Colonic mucosa (tissue), 4 donors: ENCODE data around the gene NOS1. TPM values are rescaled to one million over a fixed set of nuclear protein-coding genes. Genes with fewer than 3 reads are reported as not detected.
"Not testable (repeated sequence)": the region's sequence is repeated elsewhere in the genome, so short reads cannot be mapped to it uniquely, and the experiment has no call there.

ENCODE experiments used
- DNase-seq: peaks from one replicate; pipeline ENCODE4 v3.0.0-alpha.2; 2020
- H3K27ac ChIP-seq: fragments of 200-600 bp; one replicate; pipeline ENCODE4 v1.8.0; 2021
- H3K27me3 ChIP-seq: fragments of 200-600 bp; one replicate; pipeline ENCODE4 v1.8.0; 2021
- H3K36me3 ChIP-seq: fragments of 200-600 bp; one replicate; pipeline ENCODE4 v1.8.0; 2021
- H3K4me1 ChIP-seq: fragments of 200-600 bp; one replicate; pipeline ENCODE4 v1.8.0; 2021; ENCODE audit warnings: mild to moderate bottlenecking
- H3K4me3 ChIP-seq: fragments of 200-600 bp; one replicate; pipeline ENCODE4 v1.8.0; 2021
- H3K9ac ChIP-seq, 2 donors: one replicate each; pipeline ENCODE4 v1.7.0; 2013; ENCODE audit warnings: control low read depth in 2 of 2, low read depth in 2 of 2, low read length in 2 of 2
- H3K9me3 ChIP-seq: fragments of 200-600 bp; one replicate; pipeline ENCODE4 v1.8.0; 2021
- CTCF ChIP-seq: fragments of 200-600 bp; IDR thresholded peaks from one replicate; pipeline ENCODE4 v1.8.0; 2022; ENCODE audit warnings: antibody characterized with exemption, mild to moderate bottlenecking
- intact Hi-C: fragments of 100-400 bp; cut with DNase I; formaldehyde crosslinking; loops from one replicate; pipeline ENCODE4 v1.14.1; 2022
- total RNA-seq, 2 donors: library from RNA; stranded (reverse); fragmentation: NEBNext Ultra II Directional in 1 of 2; extraction: Animal tissue kit (Norgen Biotek cat#: 25700) in 1 of 2; gene quantifications; one replicate each; pipeline ENCODE4 v1.2.1, GENCODE V29; 2021
- donor health status: healthy.
- donor health status: DM: no; HTN: no; CAD: no.
- donor health status: DM: no; HTN: no; CAD: no.

The NOS1 gene
- total RNA-seq, 2 donors from 2014 or later = 0.07 to 1.9 TPM

DNA sequence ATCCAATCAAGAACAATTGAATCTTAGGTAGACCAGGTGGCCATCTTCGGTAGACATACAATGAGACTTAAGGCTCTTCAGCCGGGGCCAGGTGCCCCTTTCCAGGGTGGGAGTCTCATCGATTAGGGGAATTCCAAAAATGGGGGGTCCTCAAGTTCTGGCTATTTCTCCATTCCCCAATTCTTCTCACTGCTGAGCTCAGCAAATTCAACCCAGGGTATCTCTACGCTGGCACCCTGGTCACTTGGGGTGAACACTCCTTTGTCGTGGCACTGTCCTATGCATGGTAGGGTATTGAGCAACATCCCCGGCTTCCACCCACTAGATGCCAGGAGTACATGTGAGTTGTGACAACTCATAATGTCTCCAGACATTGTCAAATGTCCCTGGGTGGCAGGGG lies 136.2 kb downstream of the NOS1 start:
- Histone ChIP-seq H3K27ac (no peak overlapping the region), H3K9ac (no peak overlapping the region), H3K9me3 (no peaks in the 10 kb centered on the region), H3K36me3 (no peaks in the 10 kb centered on the region), H3K4me1 (no peaks in the 10 kb centered on the region), H3K27me3 (no peaks in the 10 kb centered on the region), H3K4me3 (no peak overlapping the region)
- intact Hi-C loops = no loop called here
- TF ChIP-seq CTCF = no peak
- no peak for DNase-seq

- H3K36me3 ChIP-seq, H3K27me3 ChIP-seq, H3K27ac ChIP-seq, H3K9ac ChIP-seq, intact Hi-C loops, DNase-seq, H3K4me1 ChIP-seq, H3K9me3 ChIP-seq, H3K4me3 ChIP-seq: not testable (repeated sequence)
These were observed 140.5 kb downstream of the NOS1 start for GRCh38 chr12:117220947-117221346.

DNA sequence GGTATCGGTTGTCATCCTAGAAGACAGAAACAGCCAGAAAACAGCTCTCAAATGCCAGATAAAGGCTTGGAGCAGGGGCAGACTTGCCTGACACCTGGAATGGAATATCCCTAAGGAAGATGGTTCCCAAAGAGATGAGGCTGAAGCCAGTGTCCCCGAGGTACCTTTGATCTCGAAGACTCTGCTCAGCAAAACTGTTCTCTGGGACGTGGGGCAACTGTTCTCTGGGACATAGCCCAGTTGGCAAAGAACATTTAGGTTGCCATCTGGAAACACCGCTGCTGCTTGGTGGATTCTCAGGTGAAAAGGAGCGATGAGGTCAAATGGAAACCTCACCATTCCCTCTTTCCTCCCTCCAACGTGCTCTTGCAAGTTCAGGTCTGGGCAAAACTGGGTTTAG lies 143.3 kb downstream of the NOS1 start:
- no peak for TF ChIP-seq CTCF
- DNase-seq = no peak
- Histone ChIP-seq H3K9me3 (no peaks in the 10 kb centered on the region), H3K27me3 (no peaks in the 10 kb centered on the region), H3K27ac (no peak overlapping the region), H3K4me3 (no peak overlapping the region), H3K9ac (no peak overlapping the region), H3K4me1 (no peaks in the 10 kb centered on the region), H3K36me3 (no peaks in the 10 kb centered on the region)
- intact Hi-C loops = no loop called here

DNA sequence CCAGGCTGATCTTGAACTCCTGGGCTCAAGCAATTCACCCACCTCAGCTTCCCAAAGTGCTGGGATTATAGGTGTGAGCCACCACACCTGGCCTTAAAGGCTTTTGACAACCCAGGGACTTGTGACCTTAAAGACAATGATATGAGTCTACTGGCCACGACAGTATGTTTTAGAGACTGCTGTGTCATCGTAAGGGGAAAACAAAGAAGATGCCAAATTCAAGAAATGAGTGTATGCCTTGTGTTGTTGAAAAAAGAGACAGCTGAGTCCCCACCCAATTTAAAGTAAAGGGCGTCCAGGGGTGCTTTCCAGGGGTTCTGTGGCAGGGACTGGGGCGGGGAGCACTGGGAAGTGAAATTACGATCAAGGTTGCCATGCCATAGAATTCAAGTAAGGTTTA lies 144.7 kb downstream of the NOS1 start:
- intact Hi-C loops = no loop called here

DNA sequence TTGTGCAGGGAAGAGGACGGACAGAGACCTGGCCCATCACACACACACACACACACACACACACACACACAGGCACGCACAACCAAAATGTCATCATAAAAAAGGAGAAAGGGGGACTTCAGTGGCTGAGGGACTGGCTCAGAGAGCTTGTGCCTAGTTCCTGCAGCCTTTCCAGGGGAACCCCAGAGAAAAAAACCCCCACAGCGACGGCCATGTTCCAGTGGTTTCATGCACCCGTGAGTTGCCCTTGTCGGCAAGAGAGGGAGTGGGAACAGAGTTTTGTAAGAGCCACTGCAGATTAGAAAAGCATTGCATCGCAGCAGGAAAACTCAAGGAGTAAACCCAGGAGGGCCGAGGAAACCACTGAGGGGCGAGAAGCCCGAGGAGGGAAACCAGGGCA lies 146.6 kb downstream of the NOS1 start:
- no peak overlapping the region for H3K27ac ChIP-seq
- intact Hi-C loops = loop anchor here (5.0 kb wide), 1 partner anchor 638 kb away; no protein-coding TSS in a partner anchor

More for the DNA sequence above, 144.7 kb downstream of the NOS1 start:
- no peaks in the 10 kb centered on the region for H3K4me1 ChIP-seq
- H3K27me3 ChIP-seq = no peaks in the 10 kb centered on the region
- no peak overlapping the region for H3K27ac ChIP-seq
- no peaks in the 10 kb centered on the region for H3K36me3 ChIP-seq
- no peaks in the 10 kb centered on the region for H3K9me3 ChIP-seq
- no peak for DNase-seq
- no peak overlapping the region for H3K9ac ChIP-seq
- TF ChIP-seq CTCF = no peak
- no peak overlapping the region for H3K4me3 ChIP-seq

More for the DNA sequence above, 146.6 kb downstream of the NOS1 start:
- Histone ChIP-seq H3K9me3 (no peaks in the 10 kb centered on the region), H3K4me1 (no peaks in the 10 kb centered on the region), H3K4me3 (no peak overlapping the region), H3K9ac (no peak overlapping the region), H3K27me3 (no peaks in the 10 kb centered on the region), H3K36me3 (no peaks in the 10 kb centered on the region)
- no peak for DNase-seq
- TF ChIP-seq CTCF = no peak
